T-helper 1 cell treated with Interleukin-12 subunit alpha and Interleukin-12 subunit beta and Interleukin-4 antibody, amounts not matched to agents 30 μg/mL and 1 μg/mL, for 36 hours (primary cell): ENCODE results near the gene MED15.
"Not testable (repeated sequence)": the region's sequence is repeated elsewhere in the genome, so short reads cannot be mapped to it uniquely, and the experiment has no call there.

ENCODE experiments used
- H3K27ac Mint-ChIP-seq: one replicate; pipeline ENCODE4 v1.8.0; 2021; ENCODE audit warnings: mild to moderate bottlenecking, mixed read lengths
- H3K27me3 Mint-ChIP-seq: one replicate; pipeline ENCODE4 v1.8.0; 2021; ENCODE audit warnings: low read depth, mixed read lengths
- H3K36me3 Mint-ChIP-seq: one replicate; pipeline ENCODE4 v1.8.0; 2021; ENCODE audit warnings: low read depth, mixed read lengths
- H3K4me1 Mint-ChIP-seq: one replicate; pipeline ENCODE4 v1.8.0; 2021; ENCODE audit warnings: low read depth, mixed read lengths
- H3K4me3 Mint-ChIP-seq: one replicate; pipeline ENCODE4 v1.8.0; 2021; ENCODE audit warnings: mild to moderate bottlenecking, moderate library complexity, mixed read lengths
- H3K9me3 Mint-ChIP-seq: one replicate; pipeline ENCODE4 v1.8.0; 2021; ENCODE audit warnings: mixed read lengths

MED15 gene

GRCh38 chr22:20471126-20471833 is 36.1 kb upstream of the MED15 start:
- no peak overlapping the region for H3K27ac Mint-ChIP-seq
- peaks cover 17% of the 10 kb centered on the region for H3K36me3 Mint-ChIP-seq
- H3K4me1 Mint-ChIP-seq, result peaks cover 14% of the 10 kb centered on the region

GRCh38 chr22:20472629-20473442 is 34.6 kb upstream of the MED15 start:
- H3K9me3 Mint-ChIP-seq, result no peaks in the 10 kb centered on the region
- no peaks in the 10 kb centered on the region for H3K27me3 Mint-ChIP-seq
- peaks cover 18% of the 10 kb centered on the region for H3K36me3 Mint-ChIP-seq
- H3K27ac Mint-ChIP-seq, result no peak overlapping the region
- no peak overlapping the region for H3K4me3 Mint-ChIP-seq
- peaks cover 14% of the 10 kb centered on the region for H3K4me1 Mint-ChIP-seq

More at GRCh38 chr22:20471126-20471833, 36.1 kb upstream of the MED15 start:
- H3K27me3 Mint-ChIP-seq, result no peaks in the 10 kb centered on the region
- H3K9me3 Mint-ChIP-seq, result no peaks in the 10 kb centered on the region
- no peak overlapping the region for H3K4me3 Mint-ChIP-seq

- Mint-ChIP-seq H3K9me3 (no peaks in the 10 kb centered on the region), H3K27me3 (no peaks in the 10 kb centered on the region), H3K36me3 (peaks cover 18% of the 10 kb centered on the region), H3K4me3 (no peak overlapping the region), H3K4me1 (peaks cover 16% of the 10 kb centered on the region), H3K27ac (peak overlapping the region; percentile 54)
Measured at GRCh38 chr22:20475115-20475436, 32.3 kb upstream of the MED15 start.

GRCh38 chr22:20475569-20475968 is 31.8 kb upstream of the MED15 start:
- H3K27me3 Mint-ChIP-seq, H3K9me3 Mint-ChIP-seq, H3K4me3 Mint-ChIP-seq: not testable (repeated sequence)
- H3K4me1 Mint-ChIP-seq, result peaks cover 17% of the 10 kb centered on the region
- peaks cover 16% of the 10 kb centered on the region for H3K36me3 Mint-ChIP-seq
- H3K27ac Mint-ChIP-seq, result peak overlapping the region; percentile 3

GRCh38 chr22:20478059-20478458 is 29.4 kb upstream of the MED15 start:
- not testable (repeated sequence) for H3K27ac Mint-ChIP-seq, H3K4me3 Mint-ChIP-seq, H3K9me3 Mint-ChIP-seq, H3K27me3 Mint-ChIP-seq
- H3K4me1 Mint-ChIP-seq, result peaks cover 17% of the 10 kb centered on the region
- peaks cover 13% of the 10 kb centered on the region for H3K36me3 Mint-ChIP-seq

GRCh38 chr22:20479612-20480196 is 27.7 kb upstream of the MED15 start:
- Mint-ChIP-seq H3K27ac (no peak overlapping the region), H3K4me1 (peaks cover 15% of the 10 kb centered on the region), H3K27me3 (no peaks in the 10 kb centered on the region), H3K4me3 (no peak overlapping the region), H3K36me3 (peaks cover 15% of the 10 kb centered on the region), H3K9me3 (no peaks in the 10 kb centered on the region)

- H3K4me3 Mint-ChIP-seq, H3K4me1 Mint-ChIP-seq, H3K9me3 Mint-ChIP-seq, H3K27me3 Mint-ChIP-seq, H3K27ac Mint-ChIP-seq: not testable (repeated sequence)
- H3K36me3 Mint-ChIP-seq, result peaks cover 27% of the 10 kb centered on the region
Measured at GRCh38 chr22:20483143-20483506, 24.3 kb upstream of the MED15 start.

- no peak overlapping the region for H3K4me3 Mint-ChIP-seq
- H3K27me3 Mint-ChIP-seq, result no peaks in the 10 kb centered on the region
- peaks cover 5% of the 10 kb centered on the region for H3K4me1 Mint-ChIP-seq
- no peaks in the 10 kb centered on the region for H3K9me3 Mint-ChIP-seq
- no peak overlapping the region for H3K27ac Mint-ChIP-seq
- H3K36me3 Mint-ChIP-seq, result peaks cover 31% of the 10 kb centered on the region
Measured at GRCh38 chr22:20483771-20484170, 23.6 kb upstream of the MED15 start.

- Mint-ChIP-seq H3K36me3 (peaks cover 27% of the 10 kb centered on the region), H3K4me3 (no peak overlapping the region), H3K27ac (no peak overlapping the region), H3K27me3 (no peaks in the 10 kb centered on the region), H3K9me3 (no peaks in the 10 kb centered on the region), H3K4me1 (peaks cover 4% of the 10 kb centered on the region)
Measured at GRCh38 chr22:20484948-20485683, 22.3 kb upstream of the MED15 start.

GRCh38 chr22:20486229-20486628 is 21.2 kb upstream of the MED15 start:
- no peak overlapping the region for H3K27ac Mint-ChIP-seq
- H3K4me1 Mint-ChIP-seq, result peaks cover 12% of the 10 kb centered on the region
- H3K4me3 Mint-ChIP-seq, result no peak overlapping the region
- H3K9me3 Mint-ChIP-seq, result no peaks in the 10 kb centered on the region
- peaks cover 27% of the 10 kb centered on the region for H3K36me3 Mint-ChIP-seq
- H3K27me3 Mint-ChIP-seq, result no peaks in the 10 kb centered on the region

- H3K27ac Mint-ChIP-seq, result no peak overlapping the region
- peaks cover 17% of the 10 kb centered on the region for H3K4me1 Mint-ChIP-seq
- H3K36me3 Mint-ChIP-seq, result peaks cover 25% of the 10 kb centered on the region
- H3K27me3 Mint-ChIP-seq, result no peaks in the 10 kb centered on the region
- H3K9me3 Mint-ChIP-seq, result no peaks in the 10 kb centered on the region
- H3K4me3 Mint-ChIP-seq, result no peak overlapping the region
Measured at GRCh38 chr22:20487715-20488114, 19.7 kb upstream of the MED15 start.

- Mint-ChIP-seq H3K27ac (no peak overlapping the region), H3K27me3 (no peaks in the 10 kb centered on the region), H3K4me3 (no peak overlapping the region), H3K36me3 (peaks cover 21% of the 10 kb centered on the region), H3K4me1 (peaks cover 22% of the 10 kb centered on the region), H3K9me3 (no peaks in the 10 kb centered on the region)
Measured at GRCh38 chr22:20488946-20489345, 18.5 kb upstream of the MED15 start.

GRCh38 chr22:20490183-20490940 is 17.0 kb upstream of the MED15 start:
- H3K4me3 Mint-ChIP-seq, result no peak overlapping the region
- H3K36me3 Mint-ChIP-seq, result peaks cover 17% of the 10 kb centered on the region
- no peaks in the 10 kb centered on the region for H3K9me3 Mint-ChIP-seq
- peaks cover 26% of the 10 kb centered on the region for H3K4me1 Mint-ChIP-seq
- peaks cover 4% of the 10 kb centered on the region for H3K27me3 Mint-ChIP-seq
- H3K27ac Mint-ChIP-seq, result peak overlapping the region; percentile 67

- H3K36me3 Mint-ChIP-seq, result peaks cover 17% of the 10 kb centered on the region
- no peak overlapping the region for H3K4me3 Mint-ChIP-seq
- no peak overlapping the region for H3K27ac Mint-ChIP-seq
- peaks cover 26% of the 10 kb centered on the region for H3K4me1 Mint-ChIP-seq
- no peaks in the 10 kb centered on the region for H3K9me3 Mint-ChIP-seq
- H3K27me3 Mint-ChIP-seq, result peaks cover 4% of the 10 kb centered on the region
Measured at GRCh38 chr22:20490941-20491307, 16.5 kb upstream of the MED15 start.
